ENCODE results near the gene GGN.

GGN gene

DNA sequence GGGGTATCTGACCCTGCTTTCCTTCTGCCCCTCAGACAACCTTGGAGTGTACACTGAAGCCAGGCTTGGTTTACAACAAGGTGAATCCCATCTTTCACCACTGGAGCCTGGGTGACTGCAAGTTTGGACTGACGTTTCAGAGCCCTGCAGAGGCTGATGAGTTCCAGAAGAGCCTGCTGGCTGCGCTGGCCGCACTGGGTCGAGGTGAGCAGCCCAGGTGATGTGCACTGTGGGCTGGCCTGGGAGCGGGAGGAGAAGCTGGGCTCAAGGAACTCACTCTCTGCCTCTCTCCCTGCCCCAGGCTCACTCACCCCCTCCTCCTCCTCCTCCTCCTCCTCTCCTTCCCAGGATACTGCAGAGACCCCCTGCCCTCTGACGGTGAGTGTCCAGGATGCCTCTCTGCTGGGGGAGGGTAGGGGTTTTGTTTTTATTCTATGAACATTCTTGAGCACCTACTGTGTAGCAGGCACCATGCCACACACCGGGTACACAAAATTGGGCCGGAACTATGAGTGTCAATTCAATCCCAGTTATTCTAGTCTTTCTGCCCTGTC is 4.2 kb upstream of the GGN start:
- Histone ChIP-seq H3K36me3 (ENCODE audit: insufficient read depth, insufficient read length, low read length) (peaks cover 11% of the 10 kb centered on the region), H3K9me3 (ENCODE audit: insufficient read depth, low read length) (no peaks in the 10 kb centered on the region), H3K4me3 (ENCODE audit: insufficient read length, low read depth) (no peak overlapping the region), H3K9ac (ENCODE audit: insufficient read length, low read depth) (peak overlapping the region; percentile 33), H3K4me1 (ENCODE audit: insufficient read depth, insufficient read length) (peaks cover 7% of the 10 kb centered on the region), H3K27me3 (ENCODE audit: insufficient read depth, insufficient read length) (no peaks in the 10 kb centered on the region)
- TF ChIP-seq SUZ12 (IDR thresholded peaks at IDR 0.05; ENCODE audit: extremely low read depth, insufficient read depth, insufficient read length) (no peak), YY1 (IDR thresholded peaks at IDR 0.05; ENCODE audit: insufficient read depth, insufficient read length) (no peak), ZNF274 (IDR thresholded peaks at IDR 0.05; ENCODE audit: low read depth, low read length) (no peak)
- DNase-seq (ENCODE audit: low read depth, low spot score): no peak

GRCh38 chr19:38389957-38390924 is 2.4 kb upstream of the GGN start:
- H3K9ac ChIP-seq (ENCODE audit: insufficient read length, low read depth): peak overlapping the region; percentile 44

GRCh38 chr19:38389101-38389925 is 1.5 kb upstream of the GGN start:
- TF ChIP-seq YY1 (IDR thresholded peaks at IDR 0.05; ENCODE audit: insufficient read depth, insufficient read length): no peak
- no peak for TF ChIP-seq SUZ12 (IDR thresholded peaks at IDR 0.05; ENCODE audit: extremely low read depth, insufficient read depth, insufficient read length)
- no peak for TF ChIP-seq ZNF274 (IDR thresholded peaks at IDR 0.05; ENCODE audit: low read depth, low read length)
- no peak for DNase-seq (ENCODE audit: low read depth, low spot score)
- Histone ChIP-seq H3K4me3 (ENCODE audit: insufficient read length, low read depth) (peak overlapping the region; percentile 84), H3K27me3 (ENCODE audit: insufficient read depth, insufficient read length) (no peaks in the 10 kb centered on the region), H3K36me3 (ENCODE audit: insufficient read depth, insufficient read length, low read length) (peaks cover 23% of the 10 kb centered on the region), H3K9ac (ENCODE audit: insufficient read length, low read depth) (peak overlapping the region; percentile 79), H3K4me1 (ENCODE audit: insufficient read depth, insufficient read length) (peaks cover 10% of the 10 kb centered on the region), H3K9me3 (ENCODE audit: insufficient read depth, low read length) (no peaks in the 10 kb centered on the region)

More at GRCh38 chr19:38389957-38390924, 2.4 kb upstream of the GGN start:
- Histone ChIP-seq H3K36me3 (ENCODE audit: insufficient read depth, insufficient read length, low read length) (peaks cover 18% of the 10 kb centered on the region), H3K4me1 (ENCODE audit: insufficient read depth, insufficient read length) (peaks cover 7% of the 10 kb centered on the region), H3K4me3 (ENCODE audit: insufficient read length, low read depth) (no peak overlapping the region), H3K9me3 (ENCODE audit: insufficient read depth, low read length) (no peaks in the 10 kb centered on the region), H3K27me3 (ENCODE audit: insufficient read depth, insufficient read length) (no peaks in the 10 kb centered on the region)
- no peak for DNase-seq (ENCODE audit: low read depth, low spot score)
- TF ChIP-seq ZNF274 (IDR thresholded peaks at IDR 0.05; ENCODE audit: low read depth, low read length) (no peak), YY1 (IDR thresholded peaks at IDR 0.05; ENCODE audit: insufficient read depth, insufficient read length) (no peak), SUZ12 (IDR thresholded peaks at IDR 0.05; ENCODE audit: extremely low read depth, insufficient read depth, insufficient read length) (no peak)

GRCh38 chr19:38388349-38389100 is 691 bp upstream of the GGN start, which contains the start of gene SPRED3:
TSS of gene SPRED3 (plus strand) at chr19:38388697. CDS start at chr19:38390303, 1,606 bp downstream.
- TF ChIP-seq SUZ12 (IDR thresholded peaks at IDR 0.05; ENCODE audit: extremely low read depth, insufficient read depth, insufficient read length): no peak
- TF ChIP-seq ZNF274 (IDR thresholded peaks at IDR 0.05; ENCODE audit: low read depth, low read length): no peak
- TF ChIP-seq YY1 (IDR thresholded peaks at IDR 0.05; ENCODE audit: insufficient read depth, insufficient read length): no peak

GRCh38 chr19:38386971-38387549 is 774 bp downstream of the GGN start:
- TF ChIP-seq YY1 (IDR thresholded peaks at IDR 0.05; ENCODE audit: insufficient read depth, insufficient read length): no peak
- TF ChIP-seq SUZ12 (IDR thresholded peaks at IDR 0.05; ENCODE audit: extremely low read depth, insufficient read depth, insufficient read length): no peak
- TF ChIP-seq ZNF274 (IDR thresholded peaks at IDR 0.05; ENCODE audit: low read depth, low read length): no peak

More at GRCh38 chr19:38388349-38389100, 691 bp upstream of the GGN start, which contains the start of gene SPRED3:
- Histone ChIP-seq H3K27me3 (ENCODE audit: insufficient read depth, insufficient read length) (no peaks in the 10 kb centered on the region), H3K9ac (ENCODE audit: insufficient read length, low read depth) (peak within 1 kb of the TSS; percentile 79), H3K4me1 (ENCODE audit: insufficient read depth, insufficient read length) (peaks cover 12% of the 10 kb centered on the region), H3K4me3 (ENCODE audit: insufficient read length, low read depth) (peak within 1 kb of the TSS; percentile 84), H3K36me3 (ENCODE audit: insufficient read depth, insufficient read length, low read length) (peaks cover 26% of the 10 kb centered on the region), H3K9me3 (ENCODE audit: insufficient read depth, low read length) (no peaks in the 10 kb centered on the region)
- DNase-seq (ENCODE audit: low read depth, low spot score): peak; percentile 33

More at GRCh38 chr19:38386971-38387549, 774 bp downstream of the GGN start:
- H3K9ac ChIP-seq (ENCODE audit: insufficient read length, low read depth): no peak overlapping the region
- no peaks in the 10 kb centered on the region for H3K9me3 ChIP-seq (ENCODE audit: insufficient read depth, low read length)
- no peak for DNase-seq (ENCODE audit: low read depth, low spot score)
- H3K27me3 ChIP-seq (ENCODE audit: insufficient read depth, insufficient read length): no peaks in the 10 kb centered on the region
- H3K36me3 ChIP-seq (ENCODE audit: insufficient read depth, insufficient read length, low read length): peaks cover 38% of the 10 kb centered on the region
- H3K4me3 ChIP-seq (ENCODE audit: insufficient read length, low read depth): no peak overlapping the region
- H3K4me1 ChIP-seq (ENCODE audit: insufficient read depth, insufficient read length): peaks cover 9% of the 10 kb centered on the region
